ENCODE measurements around the gene TWF1. TPM values are rescaled to one million over a fixed set of nuclear protein-coding genes. Genes with fewer than 3 reads are reported as not detected.

Gene TWF1
- total RNA-seq, 2 donors from 2014 or later: 33.0 to 35.2 TPM

DNA sequence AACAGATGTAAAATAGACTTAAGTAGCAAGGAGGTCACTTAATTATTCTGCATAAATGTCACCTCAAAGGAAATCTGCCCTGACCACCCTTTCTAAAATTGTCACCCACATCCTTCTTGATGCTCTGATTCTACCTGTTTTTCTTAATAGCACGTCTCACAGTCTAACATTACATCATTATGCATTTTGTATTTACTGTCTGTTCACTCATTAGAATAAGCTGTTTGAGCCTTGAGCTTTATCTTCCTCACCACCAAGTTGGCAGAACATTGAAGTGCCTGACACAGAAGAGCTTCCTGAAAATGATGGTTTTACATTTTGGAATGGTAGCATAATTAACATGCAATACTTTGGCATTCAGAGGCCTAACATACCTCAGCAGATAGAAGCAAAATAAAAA is 21.0 kb upstream of the TWF1 start:
- no peak overlapping the region for H3K4me3 Mint-ChIP-seq
- no peaks in the 10 kb centered on the region for H3K36me3 Mint-ChIP-seq
- peaks cover 5% of the 10 kb centered on the region in 2 donors for H3K4me1 Mint-ChIP-seq (ENCODE audit: low read depth in 2 of 2)
- no peaks in the 10 kb centered on the region for H3K9me3 Mint-ChIP-seq
- peaks cover 7 to 11% of the 10 kb centered on the region in 2 donors for H3K27me3 Mint-ChIP-seq
- H3K27ac Mint-ChIP-seq: no peak overlapping the region
- DNase-seq (ENCODE audit: low spot score) (no peak), ATAC-seq (no peak)

DNA sequence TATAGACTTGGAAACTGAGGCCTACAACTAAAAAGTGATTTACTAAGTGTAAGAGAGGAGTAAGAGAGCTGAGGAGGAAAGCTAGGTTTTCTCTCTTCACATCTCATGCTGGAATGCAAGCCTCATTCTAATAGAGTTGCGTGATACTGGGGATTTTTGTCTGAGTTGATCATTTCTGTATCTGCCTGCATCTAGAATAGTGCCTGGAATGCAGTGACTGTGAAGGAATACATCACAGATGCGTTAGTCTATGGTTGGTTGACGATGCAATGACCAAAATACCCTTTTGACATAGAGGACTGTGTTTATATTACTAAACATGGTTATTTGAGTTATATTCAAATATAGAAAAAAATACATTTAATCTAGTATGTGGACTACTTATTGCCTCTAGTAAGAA is 20.6 kb upstream of the TWF1 start:
- DNase-seq (ENCODE audit: low spot score): no peak
- Mint-ChIP-seq H3K36me3 (no peaks in the 10 kb centered on the region), H3K4me1 (ENCODE audit: low read depth in 2 of 2) (peaks cover 1% of the 10 kb centered on the region in 2 donors), H3K9me3 (no peaks in the 10 kb centered on the region), H3K4me3 (no peak overlapping the region), H3K27me3 (peaks cover 5 to 11% of the 10 kb centered on the region in 2 donors), H3K27ac (no peak overlapping the region)
- no peak for ATAC-seq

DNA sequence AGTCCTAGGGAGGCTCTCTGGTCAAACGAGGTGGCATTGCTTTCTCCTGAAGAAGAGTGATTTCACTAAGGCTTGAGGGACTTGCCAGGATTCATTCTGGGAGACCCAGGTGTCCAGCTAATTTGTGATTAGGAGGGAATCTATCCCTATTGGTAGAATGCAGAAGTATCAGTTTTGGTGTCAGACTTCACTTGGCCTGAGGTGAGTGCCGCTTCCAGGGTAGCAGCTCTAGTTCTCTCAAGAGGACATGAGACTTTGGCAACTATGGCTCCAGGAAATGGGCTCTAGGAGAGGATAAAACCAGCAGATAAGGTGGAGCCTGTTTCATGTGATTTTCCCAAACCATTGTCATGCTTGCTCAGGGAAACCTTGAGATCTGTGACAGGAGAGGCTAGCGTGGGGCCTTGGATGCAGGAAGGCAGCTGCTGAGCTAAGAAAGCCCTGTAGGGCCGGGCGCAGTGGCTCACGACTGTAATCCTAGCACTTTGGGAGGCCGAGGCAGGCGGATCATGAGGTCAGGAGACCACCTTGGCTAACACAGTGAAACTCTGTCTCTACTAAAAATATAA is 18.2 kb upstream of the TWF1 start:
- no peaks in the 10 kb centered on the region for H3K9me3 Mint-ChIP-seq
- H3K27ac Mint-ChIP-seq: no peak overlapping the region
- DNase-seq (ENCODE audit: low spot score) (no peak), ATAC-seq (no peak)
- peaks cover 7% of the 10 kb centered on the region in 2 donors for H3K27me3 Mint-ChIP-seq
- H3K4me1 Mint-ChIP-seq (ENCODE audit: low read depth in 2 of 2): no peaks in the 10 kb centered on the region
- no peak overlapping the region for H3K4me3 Mint-ChIP-seq
- no peaks in the 10 kb centered on the region for H3K36me3 Mint-ChIP-seq

GRCh38 chr12:43816168-43816567 is 10.1 kb upstream of the TWF1 start:
- H3K9me3 Mint-ChIP-seq: no peaks in the 10 kb centered on the region
- peak; percentile 72 to 85 for ATAC-seq
- H3K36me3 Mint-ChIP-seq: no peaks in the 10 kb centered on the region
- H3K4me1 Mint-ChIP-seq (ENCODE audit: low read depth in 2 of 2): peaks cover 7 to 8% of the 10 kb centered on the region in 2 donors
- H3K27ac Mint-ChIP-seq: peak overlapping the region in 1 of 2 donors; percentile 15
- DNase-seq (ENCODE audit: low spot score): no peak
- peak overlapping the region; percentile 7 for H3K4me3 Mint-ChIP-seq
- H3K27me3 Mint-ChIP-seq: peaks cover 20 to 28% of the 10 kb centered on the region in 2 donors

GRCh38 chr12:43815416-43815815 is 9.3 kb upstream of the TWF1 start:
- H3K9me3 Mint-ChIP-seq: no peaks in the 10 kb centered on the region
- no peak overlapping the region for H3K27ac Mint-ChIP-seq
- DNase-seq (ENCODE audit: low spot score) (no peak), ATAC-seq (no peak)
- H3K4me3 Mint-ChIP-seq: no peak overlapping the region
- peaks cover 7 to 8% of the 10 kb centered on the region in 2 donors for H3K4me1 Mint-ChIP-seq (ENCODE audit: low read depth in 2 of 2)
- H3K27me3 Mint-ChIP-seq: peaks cover 22 to 28% of the 10 kb centered on the region in 2 donors
- no peaks in the 10 kb centered on the region for H3K36me3 Mint-ChIP-seq

GRCh38 chr12:43812926-43813325 is 6.8 kb upstream of the TWF1 start:
- H3K9me3 Mint-ChIP-seq: no peaks in the 10 kb centered on the region
- H3K4me1 Mint-ChIP-seq (ENCODE audit: low read depth in 2 of 2): peaks cover 7 to 8% of the 10 kb centered on the region in 2 donors
- no peak overlapping the region for H3K27ac Mint-ChIP-seq
- ATAC-seq (no peak), DNase-seq (ENCODE audit: low spot score) (no peak)
- no peaks in the 10 kb centered on the region for H3K36me3 Mint-ChIP-seq
- peaks cover 22 to 28% of the 10 kb centered on the region in 2 donors for H3K27me3 Mint-ChIP-seq
- H3K4me3 Mint-ChIP-seq: no peak overlapping the region

- Mint-ChIP-seq H3K27ac (no peak overlapping the region), H3K27me3 (peaks cover 22 to 28% of the 10 kb centered on the region in 2 donors), H3K9me3 (no peaks in the 10 kb centered on the region), H3K36me3 (no peaks in the 10 kb centered on the region), H3K4me1 (ENCODE audit: low read depth in 2 of 2) (peaks cover 7 to 12% of the 10 kb centered on the region in 2 donors), H3K4me3 (no peak overlapping the region)
- ATAC-seq: no peak
- DNase-seq (ENCODE audit: low spot score): no peak
Measured at GRCh38 chr12:43812057-43812456, 5.9 kb upstream of the TWF1 start.

GRCh38 chr12:43807386-43807785 is 1.3 kb upstream of the TWF1 start:
- Mint-ChIP-seq H3K27me3 (peaks cover 0 to 8% of the 10 kb centered on the region in 2 donors), H3K4me1 (ENCODE audit: low read depth in 2 of 2) (peaks cover 12 to 24% of the 10 kb centered on the region in 2 donors), H3K9me3 (no peaks in the 10 kb centered on the region), H3K27ac (peak overlapping the region; percentile 92 to 95), H3K36me3 (peaks cover 5% of the 10 kb centered on the region), H3K4me3 (peak overlapping the region; percentile 87)
- DNase-seq (ENCODE audit: low spot score) (no peak), ATAC-seq (no peak)

GRCh38 chr12:43806737-43807072 is 588 bp upstream of the TWF1 start:
- Mint-ChIP-seq H3K27ac (peak overlapping the region; percentile 92 to 95), H3K36me3 (peaks cover 5% of the 10 kb centered on the region), H3K4me1 (ENCODE audit: low read depth in 2 of 2) (peaks cover 12 to 24% of the 10 kb centered on the region in 2 donors), H3K9me3 (no peaks in the 10 kb centered on the region), H3K27me3 (peaks cover 0 to 8% of the 10 kb centered on the region in 2 donors), H3K4me3 (peak overlapping the region; percentile 87)
- no peak for ATAC-seq
- DNase-seq (ENCODE audit: low spot score): no peak

DNA sequence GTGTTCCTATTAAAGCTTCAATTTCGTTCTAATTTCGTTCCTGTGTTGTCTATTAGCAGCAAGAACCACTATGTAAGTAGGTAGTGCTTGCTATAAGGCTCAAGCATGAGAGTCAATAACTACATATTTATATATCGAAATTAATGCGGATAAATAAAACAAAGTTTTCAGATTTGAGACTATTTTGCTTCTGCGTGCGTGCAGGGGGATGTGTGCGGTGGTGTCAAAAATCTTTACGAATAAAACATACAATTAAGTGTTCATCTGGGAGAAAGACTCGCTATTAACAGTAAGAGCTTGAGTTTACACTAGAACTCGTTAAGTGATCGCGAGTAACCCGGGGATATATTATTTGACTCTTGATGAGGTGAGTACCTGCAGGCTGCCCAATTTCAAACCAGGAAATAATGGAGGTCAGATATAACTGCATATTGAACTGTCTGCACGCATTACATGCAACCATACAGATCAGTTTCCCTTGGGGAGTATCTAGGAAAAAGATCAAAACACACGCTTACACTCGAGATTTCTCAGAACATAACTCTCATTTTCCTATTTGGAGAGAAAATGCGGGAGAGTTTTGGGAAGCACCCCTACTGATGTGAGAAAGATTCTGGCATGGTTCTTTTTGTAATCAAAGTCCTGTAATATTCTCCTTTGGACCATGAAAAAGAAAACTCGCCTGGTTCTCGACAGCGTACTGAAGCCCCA is 813 bp downstream of the TWF1 start:
- Mint-ChIP-seq H3K27ac (peak overlapping the region; percentile 92 to 95), H3K9me3 (no peaks in the 10 kb centered on the region), H3K36me3 (peaks cover 7% of the 10 kb centered on the region), H3K4me3 (peak overlapping the region; percentile 87), H3K4me1 (ENCODE audit: low read depth in 2 of 2) (peaks cover 12 to 24% of the 10 kb centered on the region in 2 donors), H3K27me3 (peaks cover 0 to 3% of the 10 kb centered on the region in 2 donors)
- DNase-seq (ENCODE audit: low spot score) (no peak), ATAC-seq (no peak)

GRCh38 chr12:43797561-43798217 is 8.4 kb downstream of the TWF1 start:
- Mint-ChIP-seq H3K27me3 (no peaks in the 10 kb centered on the region), H3K4me1 (ENCODE audit: low read depth in 2 of 2) (peaks cover 0 to 2% of the 10 kb centered on the region in 2 donors), H3K36me3 (peaks cover 21% of the 10 kb centered on the region), H3K27ac (no peak overlapping the region), H3K9me3 (no peaks in the 10 kb centered on the region), H3K4me3 (no peak overlapping the region)
- DNase-seq (ENCODE audit: low spot score): no peak
- no peak for ATAC-seq

GRCh38 chr12:43795716-43796280 is 10.3 kb downstream of the TWF1 start:
- no peaks in the 10 kb centered on the region for H3K9me3 Mint-ChIP-seq
- H3K27ac Mint-ChIP-seq: no peak overlapping the region
- no peaks in the 10 kb centered on the region for H3K27me3 Mint-ChIP-seq
- ATAC-seq: no peak
- H3K4me1 Mint-ChIP-seq (ENCODE audit: low read depth in 2 of 2): peaks cover 0 to 6% of the 10 kb centered on the region in 2 donors
- DNase-seq (ENCODE audit: low spot score): no peak
- H3K36me3 Mint-ChIP-seq: peaks cover 28% of the 10 kb centered on the region
- no peak overlapping the region for H3K4me3 Mint-ChIP-seq

DNA sequence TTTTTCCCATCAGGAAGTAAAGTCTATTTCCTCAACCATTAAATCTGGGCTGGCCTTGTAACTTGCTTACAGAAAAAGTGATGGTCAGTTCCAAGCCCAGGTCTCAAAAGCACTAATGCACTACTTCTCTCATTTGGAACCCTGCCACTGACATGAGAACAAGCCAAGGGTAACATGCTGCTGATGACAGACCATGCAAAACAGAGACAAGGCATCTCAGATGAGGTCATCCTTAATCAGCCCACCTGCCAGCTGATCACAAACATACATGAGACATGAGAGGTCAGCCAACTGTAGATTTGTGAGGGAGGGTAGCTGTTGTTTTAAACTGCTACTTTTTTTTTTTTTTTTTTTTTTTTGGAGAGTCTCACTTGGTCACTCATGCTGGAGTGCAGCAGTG is 16.2 kb downstream of the TWF1 start:
- Mint-ChIP-seq H3K27me3 (no peaks in the 10 kb centered on the region), H3K9me3 (no peaks in the 10 kb centered on the region), H3K4me1 (ENCODE audit: low read depth in 2 of 2) (peaks cover 0 to 4% of the 10 kb centered on the region in 2 donors), H3K36me3 (peaks cover 6% of the 10 kb centered on the region), H3K4me3 (no peak overlapping the region), H3K27ac (no peak overlapping the region)
- ATAC-seq (no peak), DNase-seq (ENCODE audit: low spot score) (no peak)
